K562 (cell line): ENCODE results near the gene PFDN4. TPM values are rescaled to one million over a fixed set of nuclear protein-coding genes. Genes with fewer than 3 reads are reported as not detected.

Experiments
- ATAC-seq: fragments of 200-7000 bp; cut with Tn5 transposase; 3 replicates; pipeline ENCODE4 v1.9.1; 2020; ENCODE audit warnings: moderate library complexity
- BruUV-seq: library from RNA; stranded (reverse); fragments of 400-500 nt; replicated peaks from 2 replicates; lab custom pipeline; 2021; lab: Mats Ljungman, UMichigan
- CTCF ChIA-PET: fragments of 300-600 bp; formaldehyde crosslinking; extraction: SDS; loops from one replicate; lab custom pipeline; 2021; ENCODE audit warnings: low intra/inter-chr PET ratio; lab: Yijun Ruan, JAX
- POLR2A ChIA-PET: fragments of 300-600, 350-650 bp; sonication (Branson Sonifier 250); formaldehyde crosslinking; extraction: SDS; loops from one replicate; lab custom pipeline; 2021; ENCODE audit warnings: antibody characterized with exemption, inconsistent platforms; lab: Yijun Ruan, JAX
- DNase-seq, 4 experiments: peaks; one replicate each; pipeline versions ENCODE4 v3.0.0 to v3.0.0-alpha.2; 2011 to 2018; ENCODE audit warnings: low spot score in 3 of 4, mixed read lengths in 3 of 4; ENCODE audit errors: extremely low read depth in 1 of 4
- FAIRE-seq: peaks from 2 replicates; lab custom pipeline; 2011; peaks lifted over from hg19 to GRCh38; lab: Jason Lieb, UNC
- H2AFZ ChIP-seq: 2 replicates; pipeline ENCODE4 v1.6.0; 2011; ENCODE audit warnings: low read depth, low read length, control low read depth, inconsistent platforms
- H3K27ac ChIP-seq: fragments of 200-600 bp; 3 replicates; pipeline ENCODE4 v1.8.0; 2011; ENCODE audit warnings: low read depth, mild to moderate bottlenecking, control low read depth, inconsistent platforms, low read length, moderate library complexity, mixed read lengths; ENCODE audit errors: extremely low read depth
- H3K27me3 ChIP-seq, 2 experiments: fragments of 300-600 bp in 1 of 2; 2 replicates in 1 of 2; 3 replicates in 1 of 2; pipeline versions ENCODE4 v1.6.0 to v1.8.0; 2011; ENCODE audit warnings: inconsistent platforms in 2 of 2, low read length in 2 of 2, mild to moderate bottlenecking in 1 of 2, mixed read lengths in 1 of 2, moderate library complexity in 1 of 2; ENCODE audit not compliant: control insufficient read depth in 2 of 2, insufficient read depth in 2 of 2
- H3K36me3 ChIP-seq: fragments of 300-600 bp; 3 replicates; pipeline ENCODE4 v1.8.0; 2011; ENCODE audit warnings: mild to moderate bottlenecking, low read length, inconsistent platforms; ENCODE audit not compliant: control insufficient read depth, insufficient read depth
- H3K4me1 ChIP-seq, 2 experiments: fragments of 200-600 bp in 1 of 2; replicated peaks in 1 of 2; 2 replicates in 1 of 2; 3 replicates in 1 of 2; pipeline versions ENCODE4 v1.5.1 to v1.8.0; 2011; ENCODE audit warnings: inconsistent platforms in 2 of 2, low read length in 2 of 2, mild to moderate bottlenecking in 1 of 2, mixed read lengths in 1 of 2, moderate library complexity in 1 of 2; ENCODE audit not compliant: control insufficient read depth in 2 of 2, insufficient read depth in 2 of 2
- H3K4me2 ChIP-seq: 2 replicates; pipeline ENCODE4 v1.6.1; 2011; ENCODE audit warnings: low read length, control low read depth, inconsistent platforms, mixed read lengths; ENCODE audit not compliant: insufficient read depth
- H3K4me3 ChIP-seq: fragments of 200-600 bp; sonication (generic), shearing (Covaris generic); 2 replicates; pipeline ENCODE4 v1.5.1; 2016; ENCODE audit warnings: control low read depth, inconsistent platforms
- H3K79me2 ChIP-seq: fragments of 200-600 bp; 3 replicates; pipeline ENCODE4 v1.8.0; 2011; ENCODE audit warnings: low read length, inconsistent platforms; ENCODE audit not compliant: control insufficient read depth, insufficient read depth
- H3K9ac ChIP-seq, 2 experiments: 2 replicates each; pipeline versions ENCODE4 v1.6.0 to v1.6.1; 2011; ENCODE audit warnings: low read depth in 2 of 2, low read length in 2 of 2, control low read depth in 1 of 2, inconsistent platforms in 1 of 2, mild to moderate bottlenecking in 1 of 2, mixed read lengths in 1 of 2; ENCODE audit not compliant: insufficient read depth in 1 of 2
- H3K9me1 ChIP-seq: one replicate; pipeline ENCODE4 v1.6.0; 2011; ENCODE audit warnings: inconsistent platforms, mild to moderate bottlenecking, low read length, moderate library complexity; ENCODE audit not compliant: control insufficient read depth, insufficient read depth
- H3K9me3 ChIP-seq: replicated peaks from 2 replicates; pipeline ENCODE4 v1.5.1; 2011; ENCODE audit warnings: low read depth, low read length, inconsistent platforms; ENCODE audit not compliant: control insufficient read depth, insufficient read depth
- H4K20me1 ChIP-seq: replicated peaks from 2 replicates; pipeline ENCODE4 v1.6.1; 2011; ENCODE audit warnings: low read length, inconsistent platforms, mixed read lengths; ENCODE audit not compliant: control insufficient read depth, insufficient read depth
- ZBTB11 ChIP-seq, 3 experiments: fragments of 200-800 bp in 1 of 3; fragments of 250-450 bp in 1 of 3; fragments of 450-650 bp in 1 of 3; sonication (Bioruptor Pico) in 1 of 3; sonication (Bioruptor generic) in 1 of 3; formaldehyde crosslinking in 1 of 3; IDR thresholded peaks; 2 replicates each; pipeline versions ENCODE4 v1.6.1 to v1.8.0; 2016 to 2022; ENCODE audit warnings: mild to moderate bottlenecking in 2 of 3, missing genetic modification characterization in 2 of 3, missing compliant biosample characterization in 1 of 3, moderate library complexity in 1 of 3
- ZNF445 ChIP-seq: fragments of 250-450 bp; sonication (Bioruptor Pico); IDR thresholded peaks from 2 replicates; pipeline ENCODE4 v1.4.0; 2020; ENCODE audit warnings: low read depth, mild to moderate bottlenecking, moderate library complexity
- WGBS: fragments of 100-300 bp; shearing (Covaris generic); methylation state at CpG from one replicate; pipeline ENCODE4 v1.1.6; 2016; ENCODE audit warnings: low coverage, mixed read lengths; ENCODE audit not compliant: insufficient coverage; ENCODE audit errors: missing lambda C conversion rate; 5-methylcytosine and 5-hydroxymethylcytosine counted together
- in situ Hi-C: fragments of 300-500 bp; cut with MboI; formaldehyde crosslinking; loops from 4 replicates; pipeline ENCODE4 v1.15.0; 2018; ENCODE audit warnings: inconsistent platforms, mixed read lengths
- intact Hi-C: fragments of 100-400 bp; cut with micrococcal nuclease; formaldehyde crosslinking; loops from 2 replicates; pipeline ENCODE4 v1.14.2; 2022
- polyA plus RNA-seq, 8 experiments: library from polyadenylated mRNA; depleted of rRNA in 4 of 8; stranded (reverse) in 5 of 8; unstranded in 3 of 8; fragments of >200 nt; fragmentation: Nextera tagmentation in 2 of 8; fragmentation: Illumina TruSeq in 1 of 8; extraction: Ambion mirVana in 2 of 8; extraction: Trizol in 1 of 8; gene quantifications; 2 replicates each; pipeline versions ENCODE4 v1.2.1 to v1.2.3, GENCODE V29; 2011 to 2014; ENCODE audit warnings: inconsistent platforms in 1 of 8, missing spikeins in 1 of 8
- total RNA-seq, 7 experiments: library from RNA; depleted of rRNA in 6 of 7; stranded (reverse); fragments of >200 nt in 6 of 7; fragmentation: Illumina TruSeq in 2 of 7; extraction: Trizol in 2 of 7; gene quantifications; 2 replicates each; pipeline versions ENCODE4 v1.2.1 to v1.2.3, GENCODE V29; 2011 to 2021; ENCODE audit warnings: low replicate concordance in 1 of 7

The PFDN4 gene
- total and polyA plus RNA-seq, 9 of the 15 experiments (the other 6 are each of a cell fraction or from before 2014, with no cell fraction given): 60.1 to 214 (median 122) TPM

DNA sequence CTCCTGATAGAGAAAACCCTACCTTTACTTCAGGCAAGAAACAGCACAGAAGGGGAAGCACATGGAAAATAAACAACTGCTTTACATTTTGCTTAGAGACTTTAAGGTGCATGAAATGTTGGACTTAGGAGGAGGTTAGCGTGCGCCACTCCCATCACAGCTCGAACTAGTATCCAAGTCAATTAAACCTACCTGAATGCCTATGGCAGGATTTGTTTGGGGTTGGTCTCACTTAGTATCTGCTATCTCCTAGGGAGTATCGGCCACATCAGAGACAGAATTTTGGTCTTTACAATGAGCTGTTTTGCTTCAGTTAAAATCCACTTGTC lies 46.1 kb upstream of the PFDN4 start:
- in situ Hi-C loops: no loop called here
- ChIA-PET POLR2A (no interaction called here), CTCF (no interaction called here)
- Histone ChIP-seq H3K9ac (no peak overlapping the region), H4K20me1 (no peaks in the 10 kb centered on the region), H3K9me3 (no peaks in the 10 kb centered on the region), H2AFZ (no peak overlapping the region), H3K4me2 (no peak overlapping the region), H3K4me1 (no peaks in the 10 kb centered on the region), H3K36me3 (no peaks in the 10 kb centered on the region), H3K27me3 (peaks cover 23 to 33% of the 10 kb centered on the region in 2 experiments; a peak in 4 of 5 replicates), H3K27ac (no peak overlapping the region), H3K4me3 (no peak overlapping the region), H3K79me2 (no peaks in the 10 kb centered on the region), H3K9me1 (no peaks in the 10 kb centered on the region)
- TF ChIP-seq ZNF445 (CRISPR knock-in tag) (no peak), ZBTB11 (CRISPR knock-in tag; IDR thresholded peaks at IDR 0.05) (peak in 1 of 3 experiments; percentile 67; a peak in 2 of 6 replicates)
- WGBS: 0% methylated on average over 4 of the region's 4 CpGs
- no peak for ATAC-seq
- DNase-seq: no peak
- no TSS peak for BruUV-seq
- intact Hi-C loops: no loop called here
- FAIRE-seq: no peak
